AG10803 (cell line): ENCODE measurements around the gene CCDC152.
"Not testable (repeated sequence)": the region's sequence is repeated elsewhere in the genome, so short reads cannot be mapped to it uniquely, and the experiment has no call there.

Source experiments
- DNase-seq: peaks from one replicate; pipeline ENCODE4 v3.0.0; 2010; ENCODE audit warnings: low read depth
- H3K4me3 ChIP-seq: 2 replicates; pipeline ENCODE4 v1.5.1; 2011; ENCODE audit warnings: mild to moderate bottlenecking, low read length, control low read depth
- CTCF ChIP-seq: conservative IDR thresholded peaks from 2 replicates; pipeline ENCODE4 v1.5.1; 2011; ENCODE audit warnings: mild to moderate bottlenecking, low read length, control low read depth, inconsistent platforms

Gene CCDC152

GRCh38 chr5:42840269-42840668 is 83.7 kb downstream of the CCDC152 start:
- DNase-seq, result peak; percentile 95
- TF ChIP-seq CTCF, result no peak
- no peak overlapping the region for H3K4me3 ChIP-seq

- DNase-seq, result no peak
- no peak overlapping the region for H3K4me3 ChIP-seq
- TF ChIP-seq CTCF, result no peak
Measured at GRCh38 chr5:42840842-42841567, 84.4 kb downstream of the CCDC152 start.

GRCh38 chr5:42842921-42843641 is 86.5 kb downstream of the CCDC152 start:
- no peak for TF ChIP-seq CTCF
- peak; percentile 11 for DNase-seq
- no peak overlapping the region for H3K4me3 ChIP-seq

GRCh38 chr5:42843675-42844292 is 87.2 kb downstream of the CCDC152 start:
- no peak for TF ChIP-seq CTCF
- DNase-seq, result no peak
- H3K4me3 ChIP-seq, result no peak overlapping the region

- DNase-seq, H3K4me3 ChIP-seq: not testable (repeated sequence)
Measured at GRCh38 chr5:42844408-42844807, 87.8 kb downstream of the CCDC152 start.

GRCh38 chr5:42848545-42848944 is 91.9 kb downstream of the CCDC152 start:
- H3K4me3 ChIP-seq, result no peak overlapping the region
- TF ChIP-seq CTCF, result no peak
- no peak for DNase-seq

GRCh38 chr5:42851481-42851880 is 94.9 kb downstream of the CCDC152 start:
- H3K4me3 ChIP-seq, result no peak overlapping the region
- no peak for TF ChIP-seq CTCF
- DNase-seq, result no peak
